Measurements from ENCODE around the gene ATE1.

DNA sequence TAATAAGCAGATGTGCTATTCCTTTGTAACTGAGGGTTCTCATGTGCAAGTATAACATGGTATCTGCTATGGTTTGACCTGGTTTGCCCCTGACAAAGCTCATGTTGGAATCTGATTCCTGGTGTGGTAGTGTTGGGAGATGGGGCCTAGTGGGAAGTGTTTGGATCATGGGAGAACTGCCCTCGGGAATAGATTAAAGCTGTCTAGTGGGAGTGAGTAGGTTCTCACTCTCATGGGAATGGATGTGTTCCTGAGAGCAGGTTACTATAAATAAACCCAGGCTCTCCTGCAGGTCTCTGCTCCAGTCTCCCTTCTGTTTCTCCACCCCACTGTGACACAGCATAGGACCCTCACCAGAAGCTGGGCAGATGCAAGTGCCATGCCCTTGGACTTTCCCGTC lies 97.7 kb downstream of the ATE1 start:
- TF ChIP-seq, protein P1, sequence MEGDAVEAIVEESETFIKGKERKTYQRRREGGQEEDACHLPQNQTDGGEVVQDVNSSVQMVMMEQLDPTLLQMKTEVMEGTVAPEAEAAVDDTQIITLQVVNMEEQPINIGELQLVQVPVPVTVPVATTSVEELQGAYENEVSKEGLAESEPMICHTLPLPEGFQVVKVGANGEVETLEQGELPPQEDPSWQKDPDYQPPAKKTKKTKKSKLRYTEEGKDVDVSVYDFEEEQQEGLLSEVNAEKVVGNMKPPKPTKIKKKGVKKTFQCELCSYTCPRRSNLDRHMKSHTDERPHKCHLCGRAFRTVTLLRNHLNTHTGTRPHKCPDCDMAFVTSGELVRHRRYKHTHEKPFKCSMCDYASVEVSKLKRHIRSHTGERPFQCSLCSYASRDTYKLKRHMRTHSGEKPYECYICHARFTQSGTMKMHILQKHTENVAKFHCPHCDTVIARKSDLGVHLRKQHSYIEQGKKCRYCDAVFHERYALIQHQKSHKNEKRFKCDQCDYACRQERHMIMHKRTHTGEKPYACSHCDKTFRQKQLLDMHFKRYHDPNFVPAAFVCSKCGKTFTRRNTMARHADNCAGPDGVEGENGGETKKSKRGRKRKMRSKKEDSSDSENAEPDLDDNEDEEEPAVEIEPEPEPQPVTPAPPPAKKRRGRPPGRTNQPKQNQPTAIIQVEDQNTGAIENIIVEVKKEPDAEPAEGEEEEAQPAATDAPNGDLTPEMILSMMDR (IDR thresholded peaks at IDR 0.05; ENCODE audit: borderline replicate concordance, extremely low read depth, low read length, poor library complexity, severe bottlenecking), result no peak
- no peak for TF ChIP-seq EZH2 (IDR thresholded peaks at IDR 0.05; ENCODE audit: borderline replicate concordance, low read depth, low read length, severe bottlenecking)
